Body of pancreas (tissue), 4 donors: ENCODE data around the gene DNAJC5G.

Experiments
- CTCF ChIP-seq, 7 experiments: fragments of 450-650 bp in 4 of 7; fragments of 200-600 bp in 3 of 7; sonication (generic) in 3 of 7; IDR thresholded peaks; one replicate each; pipeline ENCODE4 v1.5.1; 2016 to 2019; ENCODE audit warnings: antibody characterized with exemption in 7 of 7
- POLR2A ChIP-seq, 3 donors: fragments of 450-650 bp; IDR thresholded peaks; one replicate each; pipeline ENCODE4 v1.6.1; 2016; ENCODE audit warnings: antibody characterized with exemption in 3 of 3, mild to moderate bottlenecking in 2 of 3

- TF ChIP-seq CTCF (IDR thresholded peaks at IDR 0.05) (no peak), POLR2A (IDR thresholded peaks at IDR 0.05) (no peak)
Observed at GRCh38 chr2:27308359-27308881, 33.2 kb downstream of the DNAJC5G start, which contains the start of gene UCN.
